HCT116 (cell line): ENCODE measurements around the gene RNU1-4.
"Not testable (repeated sequence)": the region's sequence is repeated elsewhere in the genome, so short reads cannot be mapped to it uniquely, and the experiment has no call there.

Experiments used
- POLR2A ChIP-seq: IDR thresholded peaks from 2 replicates; pipeline ENCODE4 v1.7.0; 2011; ENCODE audit warnings: borderline replicate concordance; ENCODE audit not compliant: insufficient read depth, insufficient read length; ENCODE audit errors: extremely low read depth
- TF ChIP-seq, protein P1 (sequence below), 3 experiments: fragments of 200-600 bp in 1 of 3; sonication (generic) in 1 of 3; IDR thresholded peaks in 2 of 3; conservative IDR thresholded peaks in 1 of 3; 2 replicates each; pipeline ENCODE4 v1.5.1; 2012 to 2017; ENCODE audit warnings: low read depth in 2 of 3, low read length in 2 of 3, antibody characterized with exemption in 1 of 3, borderline replicate concordance in 1 of 3, control low read depth in 1 of 3, mild to moderate bottlenecking in 1 of 3, mixed read lengths in 1 of 3, mixed run types in 1 of 3, moderate library complexity in 1 of 3; ENCODE audit not compliant: insufficient read depth in 1 of 3

GRCh38 chr1:16759041-16759493, 18.8 kb downstream of the RNU1-4 start:
- TF ChIP-seq, protein P1, sequence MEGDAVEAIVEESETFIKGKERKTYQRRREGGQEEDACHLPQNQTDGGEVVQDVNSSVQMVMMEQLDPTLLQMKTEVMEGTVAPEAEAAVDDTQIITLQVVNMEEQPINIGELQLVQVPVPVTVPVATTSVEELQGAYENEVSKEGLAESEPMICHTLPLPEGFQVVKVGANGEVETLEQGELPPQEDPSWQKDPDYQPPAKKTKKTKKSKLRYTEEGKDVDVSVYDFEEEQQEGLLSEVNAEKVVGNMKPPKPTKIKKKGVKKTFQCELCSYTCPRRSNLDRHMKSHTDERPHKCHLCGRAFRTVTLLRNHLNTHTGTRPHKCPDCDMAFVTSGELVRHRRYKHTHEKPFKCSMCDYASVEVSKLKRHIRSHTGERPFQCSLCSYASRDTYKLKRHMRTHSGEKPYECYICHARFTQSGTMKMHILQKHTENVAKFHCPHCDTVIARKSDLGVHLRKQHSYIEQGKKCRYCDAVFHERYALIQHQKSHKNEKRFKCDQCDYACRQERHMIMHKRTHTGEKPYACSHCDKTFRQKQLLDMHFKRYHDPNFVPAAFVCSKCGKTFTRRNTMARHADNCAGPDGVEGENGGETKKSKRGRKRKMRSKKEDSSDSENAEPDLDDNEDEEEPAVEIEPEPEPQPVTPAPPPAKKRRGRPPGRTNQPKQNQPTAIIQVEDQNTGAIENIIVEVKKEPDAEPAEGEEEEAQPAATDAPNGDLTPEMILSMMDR (IDR thresholded peaks at IDR 0.05 in 2 of 3, conservative IDR thresholded peaks at IDR 0.05 in 1 of 3; ENCODE audit: borderline replicate concordance in 1 of 3, insufficient read depth in 1 of 3, low read depth in 2 of 3, low read length in 2 of 3): not testable (repeated sequence)
- not testable (repeated sequence) for TF ChIP-seq POLR2A
